AG04450 (cell line): Measurements from ENCODE around the gene OR6T1. TPM values are rescaled to one million over a fixed set of nuclear protein-coding genes. Genes with fewer than 3 reads are reported as not detected.

Experiments
- CTCF ChIA-PET: fragments of 300-600, 350-600 bp; formaldehyde crosslinking; extraction: SDS; loops from one replicate; lab custom pipeline; 2022; ENCODE audit warnings: antibody characterized with exemption, inconsistent platforms; lab: Charles Lee
- POLR2A ChIA-PET: fragments of 350-600 bp; formaldehyde crosslinking; extraction: SDS; loops from one replicate; lab custom pipeline; 2021; ENCODE audit warnings: antibody characterized with exemption, inconsistent platforms; lab: Yijun Ruan, JAX
- DNase-seq: peaks from one replicate; pipeline ENCODE4 v3.0.0-alpha.2; 2011; ENCODE audit warnings: low read depth, low spot score
- H3K27ac ChIP-seq: one replicate; pipeline ENCODE4 v1.5.1; 2012; ENCODE audit warnings: low read depth, low read length, control low read depth
- H3K27me3 ChIP-seq: one replicate; pipeline ENCODE4 v1.6.0; 2012; ENCODE audit warnings: low read length; ENCODE audit not compliant: control insufficient read depth, insufficient read depth
- H3K4me3 ChIP-seq: 2 replicates; pipeline ENCODE4 v1.5.1; 2011; ENCODE audit warnings: mild to moderate bottlenecking, low read depth, low read length, control low read depth
- H3K9me3 ChIP-seq: 2 replicates; pipeline ENCODE4 v1.5.1; 2012; ENCODE audit warnings: low read length; ENCODE audit not compliant: control insufficient read depth, insufficient read depth
- CTCF ChIP-seq: IDR thresholded peaks from 2 replicates; pipeline ENCODE4 v1.5.1; 2011; ENCODE audit warnings: low read depth, low read length, control low read depth, inconsistent platforms
- polyA plus RNA-seq: library from polyadenylated mRNA; depleted of rRNA; stranded (reverse); fragments of >200 nt; gene quantifications from 2 replicates; pipeline ENCODE4 v1.2.3, GENCODE V29; 2011

OR6T1 gene
- polyA plus RNA-seq, 1 experiment: not detected

GRCh38 chr11:123973816-123974215, 30.2 kb upstream of the OR6T1 start:
- CTCF ChIA-PET: no interaction called here
- Histone ChIP-seq H3K4me3 (no peak overlapping the region), H3K9me3 (peaks cover 5% of the 10 kb centered on the region; the same call in 1 of the 2 replicates), H3K27ac (no peak overlapping the region), H3K27me3 (no peaks in the 10 kb centered on the region)
- no peak for TF ChIP-seq CTCF
- POLR2A ChIA-PET: no interaction called here
- no peak for DNase-seq

DNA sequence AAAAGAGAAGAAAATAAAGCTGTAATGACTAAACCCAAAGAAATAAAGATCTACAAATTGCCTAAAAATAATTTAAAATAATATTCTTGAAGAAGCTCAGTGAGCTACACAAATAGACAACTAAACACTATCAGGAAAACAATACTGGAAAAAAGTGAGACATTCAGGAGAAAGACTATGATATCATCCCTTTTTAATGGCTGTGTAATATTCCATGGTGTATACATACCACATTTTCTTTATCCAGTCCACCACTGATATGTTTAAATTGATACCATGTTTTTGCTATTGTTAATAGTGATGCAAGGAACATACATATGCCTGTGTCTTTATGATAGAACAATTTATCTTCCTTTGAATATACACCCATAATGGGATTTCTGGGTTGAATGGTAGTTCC, 13.1 kb upstream of the OR6T1 start:
- ChIA-PET POLR2A (no interaction called here), CTCF (no interaction called here)
- no peak overlapping the region for H3K4me3 ChIP-seq
- no peak for TF ChIP-seq CTCF
- H3K27ac ChIP-seq: no peak overlapping the region
- no peaks in the 10 kb centered on the region for H3K9me3 ChIP-seq
- no peak for DNase-seq
- no peaks in the 10 kb centered on the region for H3K27me3 ChIP-seq

DNA sequence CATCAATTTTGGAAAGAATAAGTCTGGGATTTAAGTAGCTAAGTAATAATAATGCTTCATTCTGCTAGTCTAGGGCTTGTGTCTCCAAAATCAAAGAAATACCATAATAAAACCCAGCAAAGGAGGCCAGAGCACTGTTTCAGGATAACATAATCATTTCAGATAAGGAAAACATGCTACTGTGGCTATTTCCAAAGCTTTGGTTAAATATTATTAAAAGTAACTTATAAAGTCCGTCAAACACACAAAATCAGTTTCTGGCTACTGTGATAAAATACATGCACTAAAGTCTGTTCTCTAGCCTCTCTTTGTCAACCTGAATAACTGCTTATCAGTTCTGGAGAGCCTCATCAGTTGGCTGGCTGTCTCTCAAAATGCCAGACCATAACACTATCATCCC, 1.5 kb upstream of the OR6T1 start:
- H3K4me3 ChIP-seq: no peak overlapping the region
- H3K9me3 ChIP-seq: peaks cover under 1% of the 10 kb centered on the region; the same call in 1 of the 2 replicates
- no peaks in the 10 kb centered on the region for H3K27me3 ChIP-seq
- DNase-seq: no peak
- ChIA-PET POLR2A (no interaction called here), CTCF (no interaction called here)
- H3K27ac ChIP-seq: no peak overlapping the region
- no peak for TF ChIP-seq CTCF

- TF ChIP-seq CTCF: no peak
- H3K4me3 ChIP-seq: no peak overlapping the region
- POLR2A ChIA-PET: no interaction called here
- CTCF ChIA-PET: no interaction called here
- H3K9me3 ChIP-seq: peaks cover 4% of the 10 kb centered on the region; the same call in 1 of the 2 replicates
- no peak overlapping the region for H3K27ac ChIP-seq
- no peaks in the 10 kb centered on the region for H3K27me3 ChIP-seq
- DNase-seq: no peak
Measured at GRCh38 chr11:123942413-123942812, 1.2 kb downstream of the OR6T1 start.

DNA sequence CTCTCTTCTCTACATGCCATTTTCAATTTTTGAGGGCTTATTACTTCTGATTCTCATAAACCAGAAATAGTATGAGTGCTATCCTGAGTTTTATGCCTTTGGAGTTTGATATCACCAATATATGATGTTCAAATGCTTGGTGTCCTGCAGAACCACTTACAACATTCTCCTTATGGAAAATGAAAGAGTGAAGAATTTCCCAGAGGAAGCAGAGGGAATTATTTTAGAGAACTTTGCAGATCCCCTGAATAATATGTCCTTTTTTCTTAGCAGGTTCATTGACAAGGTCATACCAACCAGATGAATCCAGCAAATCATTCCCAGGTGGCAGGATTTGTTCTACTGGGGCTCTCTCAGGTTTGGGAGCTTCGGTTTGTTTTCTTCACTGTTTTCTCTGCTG, 4.3 kb downstream of the OR6T1 start, which contains the start of gene OR4D5:
OR4D5 (plus strand) TSS at position 301 of the 400 bp plus-strand sequence; CDS start at position 301, 0 bp downstream.
- no peak for TF ChIP-seq CTCF
- ChIA-PET POLR2A (no interaction called here), CTCF (no interaction called here)

More for the DNA sequence above, 4.3 kb downstream of the OR6T1 start, which contains the start of gene OR4D5:
- Histone ChIP-seq H3K27ac (no peak within 1 kb of the TSS), H3K27me3 (no peaks in the 10 kb centered on the region), H3K9me3 (peaks cover 4% of the 10 kb centered on the region; the same call in 1 of the 2 replicates), H3K4me3 (no peak within 1 kb of the TSS)
- no peak for DNase-seq
